CD4-positive, alpha-beta T cell treated with Interferon alpha-2 for 1 hour (primary cell): Measurements from ENCODE around the gene IVD.

ENCODE experiments used
- DNase-seq, 2 donors: peaks; one replicate each; pipeline ENCODE4 v3.0.0-alpha.2; 2020 to 2022

Gene IVD

GRCh38 chr15:40439960-40440742 lies 34.6 kb downstream of the IVD start:
- peak in 1 of 2 donors; percentile 36 for DNase-seq

- peak; percentile 94 to 96 for DNase-seq
Measured at GRCh38 chr15:40440743-40441564, 35.4 kb downstream of the IVD start, which contains the start of gene BAHD1. Gene BAHD1 (plus strand): TSS chr15:40440953. CDS start chr15:40458465, 17,512 bp downstream.

- peak; percentile 6 to 23 for DNase-seq
Measured at GRCh38 chr15:40441565-40442531, 36.3 kb downstream of the IVD start.

GRCh38 chr15:40443255-40443654 lies 37.7 kb downstream of the IVD start:
- no peak for DNase-seq

GRCh38 chr15:40443846-40444245 lies 38.3 kb downstream of the IVD start:
- no peak for DNase-seq

- DNase-seq = no peak
Measured at GRCh38 chr15:40444736-40445135, 39.1 kb downstream of the IVD start.

- no peak for DNase-seq
Measured at GRCh38 chr15:40445421-40445922, 39.9 kb downstream of the IVD start.

GRCh38 chr15:40446144-40446543 lies 40.5 kb downstream of the IVD start:
- DNase-seq = no peak

- DNase-seq = no peak
Measured at GRCh38 chr15:40448354-40448753, 42.8 kb downstream of the IVD start.

GRCh38 chr15:40449275-40449674 lies 43.7 kb downstream of the IVD start:
- no peak for DNase-seq

GRCh38 chr15:40450047-40450446 lies 44.5 kb downstream of the IVD start:
- DNase-seq = no peak

GRCh38 chr15:40451527-40452158 lies 46.0 kb downstream of the IVD start:
- no peak for DNase-seq

GRCh38 chr15:40452296-40453090 lies 46.9 kb downstream of the IVD start:
- no peak for DNase-seq

- DNase-seq = peak in 1 of 2 donors; percentile 48
Measured at GRCh38 chr15:40453941-40454340, 48.3 kb downstream of the IVD start.

GRCh38 chr15:40454904-40455391 lies 49.4 kb downstream of the IVD start:
- no peak for DNase-seq

GRCh38 chr15:40456299-40456712 lies 50.7 kb downstream of the IVD start:
- DNase-seq = no peak

- DNase-seq = no peak
Measured at GRCh38 chr15:40456738-40457137, 51.1 kb downstream of the IVD start.

- no peak for DNase-seq
Measured at GRCh38 chr15:40458495-40459371, 53.1 kb downstream of the IVD start.

- no peak for DNase-seq
Measured at GRCh38 chr15:40459391-40460015, 53.9 kb downstream of the IVD start.
